ENCODE data around the gene CLPX.

DNA sequence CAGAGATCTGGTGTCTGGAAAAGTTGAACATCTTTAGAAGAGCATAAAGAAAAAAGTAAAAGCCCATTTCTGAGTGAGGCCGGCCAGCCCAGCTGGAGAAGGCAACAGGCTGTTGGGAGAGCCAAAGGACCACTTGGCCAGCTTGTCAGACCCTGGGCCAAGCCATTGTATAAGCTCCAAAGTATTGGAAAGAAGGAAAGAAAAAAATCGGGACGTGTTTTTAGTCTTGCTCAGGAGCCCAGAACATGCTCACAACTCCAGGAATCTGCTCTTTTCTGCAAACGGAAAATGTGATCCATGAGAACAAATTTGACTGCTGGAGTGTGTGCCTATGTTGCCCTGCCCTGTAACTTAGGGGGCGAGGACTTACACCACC, 10.4 kb upstream of the CLPX start:
- TF ChIP-seq CTCF (IDR thresholded peaks at IDR 0.05; ENCODE audit: low read length) (no peak), EZH2 (optimal IDR thresholded peaks at IDR 0.05; ENCODE audit: low read depth, low read length) (no peak), EZH2phosphoT487 (IDR thresholded peaks at IDR 0.05; ENCODE audit: low read length) (no peak)
